IPS DF 4.7 (cell line): ENCODE data around the gene ATP6AP2.
"Not testable (repeated sequence)": the region's sequence is repeated elsewhere in the genome, so short reads cannot be mapped to it uniquely, and the experiment has no call there.

ENCODE experiments used
- DNase-seq: peaks from one replicate; pipeline ENCODE4 v3.0.0-alpha.2; 2013; ENCODE audit warnings: low spot score; ENCODE audit errors: extremely low read depth

The ATP6AP2 gene, protein sequence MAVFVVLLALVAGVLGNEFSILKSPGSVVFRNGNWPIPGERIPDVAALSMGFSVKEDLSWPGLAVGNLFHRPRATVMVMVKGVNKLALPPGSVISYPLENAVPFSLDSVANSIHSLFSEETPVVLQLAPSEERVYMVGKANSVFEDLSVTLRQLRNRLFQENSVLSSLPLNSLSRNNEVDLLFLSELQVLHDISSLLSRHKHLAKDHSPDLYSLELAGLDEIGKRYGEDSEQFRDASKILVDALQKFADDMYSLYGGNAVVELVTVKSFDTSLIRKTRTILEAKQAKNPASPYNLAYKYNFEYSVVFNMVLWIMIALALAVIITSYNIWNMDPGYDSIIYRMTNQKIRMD

DNA sequence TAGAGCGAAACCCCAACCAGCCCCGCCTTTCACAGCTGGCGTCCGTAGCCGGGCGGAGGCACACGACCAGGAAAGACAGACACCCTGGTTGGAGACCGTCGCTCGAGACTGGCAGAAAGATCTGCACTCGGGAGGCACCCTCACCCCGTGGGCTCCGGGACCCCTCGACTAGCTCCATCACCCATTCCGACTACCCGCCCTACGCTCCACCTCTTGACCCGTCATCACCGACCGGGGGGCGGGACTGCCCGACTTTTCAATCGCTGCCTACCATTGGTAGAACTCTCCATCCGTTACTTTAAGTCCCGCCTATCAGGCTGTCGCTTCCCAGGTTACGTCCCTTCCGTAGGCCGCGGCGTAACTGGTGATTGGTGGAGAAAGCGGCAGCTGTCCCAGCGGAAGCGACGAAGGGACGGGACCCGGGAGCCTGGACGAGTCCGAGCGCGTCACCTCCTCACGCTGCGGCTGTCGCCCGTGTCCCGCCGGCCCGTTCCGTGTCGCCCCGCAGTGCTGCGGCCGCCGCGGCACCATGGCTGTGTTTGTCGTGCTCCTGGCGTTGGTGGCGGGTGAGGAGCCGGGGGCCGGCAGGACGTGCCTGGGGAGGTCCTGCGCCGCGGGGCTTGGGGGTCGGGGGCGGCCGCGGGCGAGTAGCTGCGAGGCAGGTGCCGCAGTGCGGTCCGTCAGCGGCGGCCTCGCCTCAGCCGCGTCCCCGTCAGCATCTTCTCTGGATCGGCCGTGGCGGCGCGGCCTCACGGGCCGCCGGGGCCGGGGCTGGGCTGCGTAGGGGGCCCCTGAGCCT, at the start of gene ATP6AP2:
Gene ATP6AP2, plus strand, starts transcription at position 434 of the 799 bp plus-strand sequence. Its CDS starts 96 bp downstream, at position 530.
- DNase-seq, result peak; percentile 76

DNA sequence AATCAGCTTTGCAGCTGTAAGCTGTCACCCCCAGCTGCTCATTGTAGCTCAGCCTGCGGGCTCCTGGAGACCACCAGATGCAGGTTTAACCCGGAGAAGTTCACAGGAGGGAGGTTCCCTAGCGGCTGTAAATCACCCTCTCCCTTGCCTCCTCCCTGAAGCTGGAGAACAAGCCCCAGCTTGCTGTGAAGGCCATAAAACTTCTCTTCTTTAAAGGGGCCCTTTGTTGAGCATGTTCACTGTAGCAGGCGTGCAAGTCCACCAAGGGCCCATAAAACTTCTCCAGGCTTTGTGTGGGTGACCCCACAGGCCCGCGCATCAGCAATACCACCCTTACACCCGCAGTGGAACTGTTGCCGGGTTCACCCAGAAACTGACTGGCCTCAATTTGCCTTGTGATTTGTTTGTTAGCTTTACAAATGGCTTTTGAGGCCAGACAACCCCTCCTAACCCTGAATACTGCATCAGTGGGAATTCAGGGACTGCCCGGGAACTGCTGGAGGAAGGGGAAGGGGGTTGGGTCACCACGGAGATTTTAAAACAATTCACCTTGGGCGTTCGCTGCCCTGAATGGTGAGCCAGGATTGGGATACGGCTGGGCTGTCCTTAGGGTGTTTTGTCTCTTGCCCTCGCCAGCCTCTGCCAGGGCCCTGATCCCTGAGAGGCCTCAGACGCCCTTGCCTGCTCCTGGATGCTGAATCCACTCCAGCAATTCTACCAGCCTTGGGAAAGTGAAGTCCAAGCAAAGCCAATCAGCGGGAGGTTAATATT, 49.5 kb upstream of the ATP6AP2 start:
- DNase-seq, result no peak

DNA sequence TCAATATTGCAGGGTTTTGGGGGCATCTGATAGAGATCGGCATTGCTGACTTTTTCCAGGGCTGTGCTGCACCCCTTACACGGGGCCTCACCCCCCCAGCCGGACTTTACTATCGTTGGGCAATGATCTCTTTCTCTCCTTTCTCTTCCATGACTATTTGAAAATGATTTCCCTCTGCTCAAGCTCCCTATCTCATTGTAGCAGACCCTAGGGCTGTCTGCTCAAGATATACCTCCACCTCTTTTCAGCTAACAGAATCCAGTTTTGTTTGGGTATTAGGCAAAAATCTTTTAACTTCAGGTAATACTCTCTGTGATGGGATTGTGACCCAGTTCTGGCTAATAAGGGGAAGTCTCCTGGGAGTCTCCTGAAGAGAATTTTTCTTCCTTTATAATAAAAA, 43.5 kb upstream of the ATP6AP2 start:
- DNase-seq, result no peak

DNA sequence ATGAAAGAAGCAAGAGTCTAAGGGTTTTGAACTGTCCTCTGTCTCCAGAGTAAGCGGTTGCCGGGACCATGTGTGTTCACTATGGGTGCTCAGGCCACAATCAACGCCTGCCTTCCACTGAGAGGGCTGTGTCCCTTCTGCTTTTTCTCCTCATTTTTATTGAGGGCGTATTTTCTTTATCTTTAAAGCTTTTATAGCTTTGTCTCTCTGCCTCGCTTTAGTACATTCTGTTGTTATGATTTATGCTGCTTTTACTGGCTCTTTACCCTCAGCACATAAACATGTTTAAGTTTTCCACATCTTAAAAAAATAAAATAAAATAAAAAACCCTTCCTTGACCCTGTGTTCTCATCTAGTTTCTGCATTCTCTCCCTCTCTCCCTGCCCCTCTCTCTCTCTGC, 42.4 kb upstream of the ATP6AP2 start:
- no peak for DNase-seq

DNA sequence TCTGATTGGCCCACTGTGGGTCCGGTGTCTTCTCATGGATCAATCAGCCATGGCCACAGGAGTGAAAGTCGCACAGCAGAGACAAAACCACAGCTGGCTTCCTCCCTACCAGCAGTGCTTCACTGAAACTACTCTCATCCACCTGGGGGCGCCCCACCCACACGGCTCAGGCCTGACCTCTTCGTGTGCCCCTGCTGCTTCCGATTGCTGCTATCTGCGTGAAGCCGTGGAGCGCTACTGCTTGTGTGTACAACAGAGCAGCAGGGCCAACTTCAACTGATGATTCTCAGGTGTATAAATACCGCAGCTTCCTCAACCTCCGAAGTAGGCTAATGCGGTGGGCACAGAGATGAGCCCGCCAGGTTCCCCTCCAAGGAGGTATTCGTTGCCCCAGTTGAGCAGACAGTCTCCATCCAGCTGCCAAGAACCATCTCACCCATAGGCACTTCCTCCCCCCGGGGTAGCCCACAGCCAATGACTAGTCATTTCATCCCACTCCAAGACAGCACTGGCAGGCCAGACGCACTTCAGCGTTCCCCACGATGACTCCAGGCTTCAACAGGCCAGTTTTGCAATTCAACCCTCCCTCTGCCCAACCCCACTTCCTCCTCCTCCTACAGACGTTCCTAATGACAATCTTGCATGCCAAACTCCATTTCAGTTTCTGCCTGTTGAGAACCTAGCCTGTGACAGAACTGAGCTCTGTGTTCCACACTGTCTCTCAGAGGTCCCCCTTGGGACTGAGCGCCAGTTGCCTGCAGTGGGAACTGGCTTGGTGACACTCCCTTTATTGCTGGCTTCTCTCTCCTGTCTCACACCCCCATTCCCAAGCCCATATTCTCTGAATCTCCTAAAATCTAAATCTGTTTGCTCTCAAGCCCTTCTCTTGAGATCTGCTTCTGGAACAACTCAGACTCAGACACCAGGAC, 41.3 kb upstream of the ATP6AP2 start:
- peak; percentile 11 for DNase-seq

DNA sequence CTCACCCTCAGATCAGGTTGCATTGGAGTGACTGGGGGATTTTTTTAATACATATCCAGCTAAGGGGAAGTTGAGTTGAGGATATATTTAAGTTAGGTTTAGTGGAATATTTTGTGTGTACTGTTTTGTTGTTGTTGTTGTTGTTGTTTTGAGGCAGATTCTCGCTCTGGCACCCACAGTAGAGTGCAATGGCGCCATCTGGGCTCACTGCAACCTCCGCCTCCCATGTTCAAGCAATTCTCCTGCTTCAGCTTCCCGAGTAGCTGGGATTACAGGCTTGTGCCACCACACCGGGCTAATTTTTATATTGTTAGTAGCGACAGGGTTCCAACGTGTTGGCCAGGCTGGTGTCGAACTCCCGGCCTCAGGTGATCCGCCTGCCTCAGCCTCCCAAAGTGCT, 38.6 kb upstream of the ATP6AP2 start:
- DNase-seq, result no peak

DNA sequence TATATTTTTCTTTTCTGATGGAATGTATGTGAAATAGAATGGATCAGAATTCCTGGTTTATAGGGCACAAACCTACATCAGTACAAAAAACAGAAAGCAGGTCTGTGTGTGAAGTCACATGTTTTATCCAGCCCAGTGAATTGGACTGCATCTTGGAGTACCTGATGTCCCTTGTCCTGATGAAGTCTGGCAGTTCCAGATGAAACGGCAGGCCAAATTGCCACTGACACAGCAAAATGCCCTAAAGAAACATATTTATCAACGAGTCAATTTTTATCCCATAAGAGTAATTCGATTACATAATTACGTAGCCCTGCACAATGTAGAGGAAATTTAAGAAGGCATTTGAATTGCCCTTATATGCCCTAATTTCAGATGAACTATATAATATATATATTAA, 37.8 kb upstream of the ATP6AP2 start:
- DNase-seq, result no peak

DNA sequence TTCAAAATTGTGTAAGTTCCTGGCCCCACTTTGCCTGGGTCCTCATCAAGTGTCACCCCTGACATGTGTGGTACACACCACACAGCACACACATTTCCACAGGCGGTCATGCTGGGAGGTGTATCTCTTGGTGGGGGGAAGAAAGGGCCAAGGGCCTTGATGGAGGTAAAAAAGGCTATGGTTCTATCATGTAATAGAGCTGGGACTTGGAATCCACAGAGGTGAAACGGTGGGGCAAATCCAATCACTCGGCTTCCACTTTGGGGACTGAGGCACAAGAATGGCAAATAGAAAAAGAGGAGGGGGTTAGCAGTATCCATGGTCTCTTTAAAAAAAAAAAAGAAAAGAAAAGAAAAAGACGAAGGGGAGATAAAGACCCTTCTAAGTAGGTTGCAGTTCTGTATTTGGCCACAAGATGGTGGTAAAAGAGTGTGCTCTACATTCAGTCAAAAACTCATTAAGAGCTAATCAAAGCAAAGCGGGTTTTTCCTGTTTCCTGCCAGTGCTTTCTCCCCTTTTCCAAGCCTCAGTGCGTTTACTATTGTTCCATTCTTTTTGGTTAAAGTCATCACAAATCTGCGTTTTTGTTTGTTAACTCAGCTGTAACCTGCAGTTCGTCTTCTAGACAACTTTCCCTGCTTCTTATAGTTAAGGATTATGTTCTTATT, 37.0 kb upstream of the ATP6AP2 start:
- peak; percentile 44 for DNase-seq

DNA sequence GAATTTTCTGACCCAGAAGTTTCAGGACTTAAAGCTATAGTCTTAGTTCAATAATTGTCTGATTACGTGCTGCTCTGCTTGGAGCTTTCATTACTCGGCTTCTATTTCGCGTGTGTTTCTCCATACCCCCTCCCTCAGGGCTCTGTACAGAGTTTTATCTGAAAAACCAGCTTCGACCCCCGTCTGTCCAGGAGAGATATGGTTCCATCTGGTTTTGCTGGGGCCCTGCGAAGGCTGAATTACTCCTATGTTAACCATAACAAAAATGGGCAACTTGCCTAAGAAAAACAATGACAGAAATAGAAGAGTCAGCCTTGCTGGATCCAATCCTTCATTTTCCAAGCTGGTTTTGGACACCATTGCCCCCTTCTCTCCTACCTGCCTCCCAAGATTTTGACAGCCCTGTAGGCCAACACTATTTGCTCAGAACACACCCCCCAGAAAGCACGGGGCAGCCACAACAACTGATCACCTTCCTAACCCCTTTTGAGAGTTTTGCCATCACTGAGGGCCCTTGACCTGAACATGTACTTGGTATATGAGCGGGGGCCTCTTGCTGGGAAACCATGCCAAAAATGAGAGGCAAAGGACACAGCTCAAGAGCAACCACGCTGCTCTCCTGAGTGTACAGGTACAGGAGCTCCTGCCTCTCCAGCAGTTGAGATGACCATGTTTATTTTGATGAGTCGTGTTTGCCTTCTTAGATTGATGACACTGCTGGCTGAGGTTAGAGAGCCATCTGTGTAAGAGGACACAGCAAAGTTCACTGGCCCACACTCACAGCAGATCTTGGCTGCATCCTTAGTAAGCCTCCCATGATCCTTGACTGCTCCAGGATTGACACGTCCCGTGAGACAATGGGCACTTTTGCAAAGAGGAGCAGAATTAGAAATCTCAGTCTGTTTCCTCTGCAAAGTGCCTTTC, 36.2 kb upstream of the ATP6AP2 start:
- DNase-seq, result no peak

DNA sequence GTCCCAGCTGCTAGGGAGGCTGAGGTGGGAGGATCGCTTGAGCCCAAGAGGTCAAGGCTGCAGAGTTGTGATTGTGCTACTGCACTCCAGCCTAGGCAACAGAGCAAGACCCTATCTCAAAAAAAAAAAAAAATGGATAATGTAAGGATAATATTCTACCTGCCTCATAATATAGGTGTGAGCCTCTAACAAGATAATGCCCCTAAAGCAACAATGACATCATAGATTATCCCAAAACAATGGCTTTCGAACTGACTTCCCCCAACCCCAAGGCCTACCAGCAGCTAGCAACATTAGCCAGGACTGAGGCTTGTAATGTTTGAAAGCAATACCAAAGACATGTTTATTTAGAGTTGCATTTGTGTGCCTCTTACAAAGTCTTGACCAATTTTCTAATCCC, 33.9 kb upstream of the ATP6AP2 start:
- no peak for DNase-seq

DNA sequence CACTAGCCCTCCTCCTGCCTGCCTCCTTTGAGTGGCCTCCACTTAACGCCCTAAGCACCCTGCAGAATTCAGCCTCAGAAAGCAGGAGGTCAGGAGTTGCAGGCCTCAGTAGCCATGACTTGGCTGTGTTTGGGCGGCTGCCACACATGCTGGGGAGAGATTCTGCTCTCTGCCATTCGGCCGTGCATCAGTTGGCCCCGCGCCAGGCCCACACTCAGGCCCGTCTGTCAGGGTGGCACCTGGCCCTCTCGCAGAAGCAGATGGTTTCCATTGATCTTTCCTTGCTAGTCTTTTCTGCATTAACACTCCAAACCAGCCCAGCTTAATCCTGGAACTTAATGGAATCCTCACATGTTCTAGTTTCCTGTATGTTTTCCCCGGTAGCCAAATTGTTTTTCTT, 30.7 kb upstream of the ATP6AP2 start:
- no peak for DNase-seq

DNA sequence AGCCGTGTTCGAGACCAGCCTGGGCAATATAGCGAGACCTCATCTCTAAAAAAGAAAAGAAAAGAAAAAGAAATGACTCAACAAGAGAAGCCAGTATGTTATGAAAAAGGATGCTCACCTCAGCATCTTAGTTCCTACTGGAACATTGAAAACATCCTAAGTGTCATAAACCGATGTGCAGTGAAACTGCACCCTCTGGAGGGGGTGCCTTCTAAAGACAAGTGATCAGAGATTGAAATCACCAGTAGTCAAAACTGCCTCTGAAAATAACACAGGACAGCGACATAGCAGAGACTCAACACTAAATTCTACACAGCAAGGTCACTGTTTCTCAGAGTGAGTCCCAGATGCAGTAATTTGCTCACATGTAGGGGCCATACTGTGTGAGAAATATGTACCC, 28.0 kb upstream of the ATP6AP2 start:
- DNase-seq, result no peak

DNA sequence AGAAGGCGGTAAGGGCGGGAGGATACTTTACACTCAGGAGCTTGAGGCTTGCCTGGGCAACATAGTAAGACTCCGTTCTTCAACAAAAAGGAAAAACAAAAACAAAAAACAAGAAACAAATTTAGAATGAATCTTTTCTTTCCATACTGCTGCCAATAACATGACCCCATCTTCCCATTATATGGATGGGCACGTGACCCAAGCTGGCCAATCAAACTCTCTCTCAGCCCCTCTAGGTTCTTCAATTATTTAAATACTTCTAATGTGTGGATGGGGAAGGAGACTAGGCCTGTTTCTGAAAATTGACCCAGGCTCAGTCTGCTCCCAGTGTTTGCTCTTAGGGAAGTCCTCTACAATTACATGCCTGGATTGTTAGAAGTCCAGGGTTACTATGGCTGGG, 22.2 kb upstream of the ATP6AP2 start:
- DNase-seq, result no peak

DNA sequence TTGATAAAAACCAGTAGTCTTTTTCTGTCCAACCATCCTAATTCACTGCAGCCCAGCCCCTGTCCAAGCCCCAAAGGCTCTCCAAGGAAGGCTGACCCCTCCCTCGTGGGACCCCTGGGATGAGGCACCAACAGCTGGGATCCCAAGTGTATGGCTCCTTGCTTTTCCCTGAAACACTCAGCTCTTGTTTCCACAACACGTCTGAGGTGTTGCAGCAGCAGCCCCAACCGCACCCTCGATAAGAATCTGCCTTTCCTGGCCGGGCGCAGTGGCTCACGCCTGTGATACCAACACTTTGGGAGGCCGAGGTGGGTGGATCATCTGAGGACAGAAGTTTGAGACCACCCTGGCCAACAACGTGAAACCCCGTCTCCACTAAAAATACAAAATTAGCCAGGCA, 17.0 kb upstream of the ATP6AP2 start:
- DNase-seq, result no peak

DNA sequence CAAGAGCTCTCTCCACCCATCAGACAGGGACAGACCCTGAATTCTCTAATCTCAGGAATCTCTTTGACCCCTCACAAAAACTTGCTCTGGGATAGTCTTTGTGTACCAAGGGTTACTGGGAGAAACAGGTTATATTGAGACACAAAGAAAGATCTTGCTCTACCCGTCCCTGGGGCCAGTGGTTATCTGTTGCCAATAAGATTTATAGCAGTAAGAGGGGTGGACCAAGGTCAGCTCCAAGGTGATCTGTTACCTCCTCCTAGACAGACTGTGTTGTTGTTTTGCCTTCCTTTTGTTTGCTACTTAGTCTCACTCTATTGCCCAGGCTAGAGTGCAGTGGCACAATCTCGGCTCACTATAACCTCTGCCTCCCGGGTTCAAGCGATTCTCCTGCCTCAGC, 16.3 kb upstream of the ATP6AP2 start:
- no peak for DNase-seq

DNA sequence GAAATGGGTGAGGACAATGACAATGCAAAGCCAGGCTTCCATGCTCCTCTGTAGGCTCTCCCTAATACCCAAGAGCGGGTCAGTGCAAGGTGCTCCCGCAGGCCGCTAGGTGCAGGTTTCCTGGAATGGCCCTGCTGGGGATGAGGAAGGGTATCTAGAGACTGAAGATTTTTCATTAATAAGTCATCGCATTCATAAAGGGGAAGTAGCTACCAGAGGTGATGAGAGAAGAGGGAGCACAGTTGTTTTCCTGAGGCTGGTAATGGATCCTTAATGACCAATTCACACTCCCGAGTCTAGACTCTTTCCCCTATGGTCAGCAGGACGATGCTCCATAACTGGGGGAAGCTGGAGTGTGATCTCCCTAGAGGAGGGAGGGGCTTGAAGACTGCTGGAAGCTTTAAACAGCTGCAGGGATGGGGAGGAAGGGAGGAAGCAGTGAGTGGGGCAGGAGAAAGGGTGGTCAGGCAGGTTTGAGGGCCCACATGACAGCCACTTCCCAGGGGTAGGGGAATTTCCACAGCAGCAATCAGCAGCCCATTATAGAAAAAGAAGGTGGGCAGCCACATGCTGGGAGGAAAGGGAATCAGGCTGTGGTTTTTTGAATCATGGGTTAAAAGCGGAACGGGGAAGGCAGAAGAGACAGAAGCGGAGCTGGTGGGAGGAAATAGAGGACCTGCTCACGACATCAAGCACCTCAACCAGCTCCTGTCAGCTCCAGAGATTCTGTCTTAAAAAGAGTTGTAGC, 10.2 kb upstream of the ATP6AP2 start:
- DNase-seq, result no peak

DNA sequence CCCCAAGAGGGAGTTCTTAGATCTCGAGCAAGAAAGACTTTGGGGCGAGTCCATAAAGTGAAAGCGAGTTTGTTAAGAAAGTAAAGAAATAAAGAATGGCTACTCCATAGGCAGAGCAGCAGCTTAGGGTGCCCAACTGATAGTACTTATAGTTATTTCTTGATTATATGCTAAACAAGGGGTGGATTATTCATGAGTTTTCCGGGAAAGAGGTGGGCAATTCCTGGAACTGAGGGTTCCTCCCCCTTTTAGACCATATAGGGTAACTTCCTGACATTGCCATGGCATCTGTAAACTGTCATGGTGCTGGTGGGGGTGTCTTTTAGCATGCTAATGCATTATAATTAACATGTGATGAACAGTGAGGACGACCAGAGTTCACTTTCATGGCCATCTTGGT, 9.6 kb upstream of the ATP6AP2 start:
- not testable (repeated sequence) for DNase-seq

DNA sequence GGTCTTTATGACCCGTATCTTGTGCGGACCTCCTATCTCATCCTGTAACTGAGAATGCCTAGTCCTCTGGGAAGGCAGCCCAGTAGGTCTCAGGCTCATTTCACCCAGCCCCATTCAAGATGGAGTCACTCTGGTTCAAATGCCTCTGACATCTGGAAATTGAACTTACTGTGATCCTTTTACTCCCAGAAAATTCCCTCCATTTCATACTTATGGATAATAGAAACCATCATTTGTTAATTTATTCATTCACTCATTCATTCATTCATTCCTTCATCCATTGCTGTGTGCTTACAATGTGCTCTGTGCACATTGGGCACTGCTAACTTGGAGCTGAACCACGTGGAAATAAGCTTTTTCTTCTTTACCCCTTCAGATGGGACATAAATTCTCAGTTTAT, 9.2 kb upstream of the ATP6AP2 start:
- DNase-seq, result no peak

DNA sequence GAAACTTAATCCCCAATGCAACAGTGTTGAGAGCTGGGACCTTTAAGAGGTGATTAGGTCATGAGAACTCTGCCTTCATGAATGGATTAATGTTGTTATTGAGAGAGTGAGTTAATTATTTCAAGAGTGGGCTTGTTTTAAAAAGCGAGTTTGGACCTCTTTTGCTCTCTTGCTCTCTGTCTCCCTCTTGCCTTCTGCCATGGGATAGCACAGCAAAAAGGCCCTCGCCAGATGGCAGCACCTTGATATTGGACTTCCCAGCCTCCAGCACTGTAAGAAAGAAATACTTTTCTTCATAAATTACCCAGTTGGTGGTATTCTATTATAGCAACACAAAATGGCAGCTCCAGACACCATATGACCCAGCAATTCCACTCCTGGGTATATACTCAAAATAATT, 7.0 kb upstream of the ATP6AP2 start:
- no peak for DNase-seq
